Lower leg skin (tissue), 3 donors: ENCODE measurements around the gene SLC8A2.

ENCODE experiments used
- POLR2A ChIP-seq, 2 donors: fragments of 450-650 bp; IDR thresholded peaks; one replicate each; pipeline ENCODE4 v1.6.1; 2016 to 2017; ENCODE audit warnings: antibody characterized with exemption in 2 of 2, mild to moderate bottlenecking in 1 of 2, moderate library complexity in 1 of 2
- TF ChIP-seq, protein P1 (sequence below), 3 donors: fragments of 450-650 bp; IDR thresholded peaks; one replicate each; pipeline ENCODE4 v1.5.1; 2016; ENCODE audit warnings: antibody characterized with exemption in 3 of 3, mild to moderate bottlenecking in 3 of 3, moderate library complexity in 2 of 3

DNA sequence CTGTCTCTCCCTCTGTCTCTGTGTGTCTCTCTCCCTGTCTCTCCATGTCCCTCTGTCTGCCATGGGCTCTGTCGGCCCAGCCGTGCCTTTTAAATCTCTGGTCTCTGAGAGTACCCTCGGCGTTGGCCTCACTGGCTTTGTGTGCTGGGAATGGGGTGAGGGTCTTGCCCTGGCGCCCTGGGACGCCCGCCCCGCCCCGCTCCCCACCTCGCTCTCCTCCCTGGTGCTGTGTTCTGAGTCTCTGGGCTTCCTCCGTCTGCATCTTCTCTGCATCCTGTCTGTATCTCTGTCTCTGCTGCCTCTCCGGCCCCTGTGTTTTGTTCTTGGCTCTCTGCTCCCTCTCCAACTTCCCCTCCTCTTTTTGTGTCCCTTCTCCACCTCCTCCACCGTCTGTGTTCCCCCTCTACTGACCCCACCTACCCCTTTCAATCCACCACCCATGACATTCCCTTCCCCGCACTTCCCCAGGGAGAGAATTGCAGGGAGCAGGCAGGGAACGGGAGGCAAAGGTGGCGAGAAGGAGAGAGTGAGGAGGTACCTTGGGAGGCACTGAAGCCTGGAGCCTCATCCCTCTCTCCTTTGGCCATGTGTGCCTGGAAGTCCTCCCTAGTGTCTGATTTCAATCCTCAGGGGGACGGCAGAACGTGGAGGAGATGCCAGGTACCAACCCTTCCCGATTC, 48.4 kb downstream of the SLC8A2 start:
- no peak for TF ChIP-seq POLR2A (IDR thresholded peaks at IDR 0.05)
- TF ChIP-seq, protein P1, sequence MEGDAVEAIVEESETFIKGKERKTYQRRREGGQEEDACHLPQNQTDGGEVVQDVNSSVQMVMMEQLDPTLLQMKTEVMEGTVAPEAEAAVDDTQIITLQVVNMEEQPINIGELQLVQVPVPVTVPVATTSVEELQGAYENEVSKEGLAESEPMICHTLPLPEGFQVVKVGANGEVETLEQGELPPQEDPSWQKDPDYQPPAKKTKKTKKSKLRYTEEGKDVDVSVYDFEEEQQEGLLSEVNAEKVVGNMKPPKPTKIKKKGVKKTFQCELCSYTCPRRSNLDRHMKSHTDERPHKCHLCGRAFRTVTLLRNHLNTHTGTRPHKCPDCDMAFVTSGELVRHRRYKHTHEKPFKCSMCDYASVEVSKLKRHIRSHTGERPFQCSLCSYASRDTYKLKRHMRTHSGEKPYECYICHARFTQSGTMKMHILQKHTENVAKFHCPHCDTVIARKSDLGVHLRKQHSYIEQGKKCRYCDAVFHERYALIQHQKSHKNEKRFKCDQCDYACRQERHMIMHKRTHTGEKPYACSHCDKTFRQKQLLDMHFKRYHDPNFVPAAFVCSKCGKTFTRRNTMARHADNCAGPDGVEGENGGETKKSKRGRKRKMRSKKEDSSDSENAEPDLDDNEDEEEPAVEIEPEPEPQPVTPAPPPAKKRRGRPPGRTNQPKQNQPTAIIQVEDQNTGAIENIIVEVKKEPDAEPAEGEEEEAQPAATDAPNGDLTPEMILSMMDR (IDR thresholded peaks at IDR 0.05): no peak
